ENCODE measurements around the gene VPS45. TPM values are rescaled to one million over a fixed set of nuclear protein-coding genes. Genes with fewer than 3 reads are reported as not detected.

The VPS45 gene
- total and polyA plus RNA-seq, 8 donors, result 7.4 to 23.7 (median 13.2) TPM

- FAIRE-seq (no peak), DNase-seq (no peak), ATAC-seq (no peak)
- H3K4me1 ChIP-seq, result no peaks in the 10 kb centered on the region
- H3K27ac ChIP-seq, result no peak overlapping the region
- no peaks in the 10 kb centered on the region for H3K27me3 ChIP-seq
- H3K9me3 ChIP-seq, result no peaks in the 10 kb centered on the region
- TF ChIP-seq CTCF (IDR thresholded peaks at IDR 0.05), result no peak
- intact Hi-C loops (cut with DNase I), result no loop called here
- 53 to 61% methylated on average over 5 of the region's 5 CpGs for WGBS, 2 donors
- no peak overlapping the region for H3K4me3 ChIP-seq
- H3K36me3 ChIP-seq, result no peaks in the 10 kb centered on the region
These were observed 44.1 kb downstream of the VPS45 start for GRCh38 chr1:150111670-150112069.

GRCh38 chr1:150115121-150115520 is 47.5 kb downstream of the VPS45 start:
- no peaks in the 10 kb centered on the region for H3K9me3 ChIP-seq
- DNase-seq, result no peak
- intact Hi-C loops (cut with DNase I), result no loop called here
- no peaks in the 10 kb centered on the region for H3K4me1 ChIP-seq
- ATAC-seq, result no peak
- no peak overlapping the region for H3K4me3 ChIP-seq
- H3K27me3 ChIP-seq, result no peaks in the 10 kb centered on the region
- no peak overlapping the region for H3K27ac ChIP-seq
- FAIRE-seq, result no peak
- 88 to 95% methylated on average over 1 of the region's 1 CpG for WGBS, 2 donors
- TF ChIP-seq CTCF (IDR thresholded peaks at IDR 0.05), result no peak
- H3K36me3 ChIP-seq, result no peaks in the 10 kb centered on the region

- intact Hi-C loops (cut with DNase I), result no loop called here
- Histone ChIP-seq H3K36me3 (no peaks in the 10 kb centered on the region), H3K9me3 (no peaks in the 10 kb centered on the region), H3K27me3 (no peaks in the 10 kb centered on the region), H3K4me1 (no peaks in the 10 kb centered on the region), H3K4me3 (no peak overlapping the region), H3K27ac (no peak overlapping the region)
- no peak for DNase-seq
- 90 to 94% methylated on average over 2 of the region's 2 CpGs for WGBS, 2 donors
- TF ChIP-seq CTCF (IDR thresholded peaks at IDR 0.05), result no peak
- ATAC-seq, result no peak
- no peak for FAIRE-seq
These were observed 51.1 kb downstream of the VPS45 start for GRCh38 chr1:150118716-150119115.

- Histone ChIP-seq H3K36me3 (no peaks in the 10 kb centered on the region), H3K4me1 (no peaks in the 10 kb centered on the region), H3K9me3 (no peaks in the 10 kb centered on the region), H3K4me3 (no peak overlapping the region), H3K27me3 (no peaks in the 10 kb centered on the region), H3K27ac (no peak overlapping the region)
- FAIRE-seq (no peak), ATAC-seq (no peak), DNase-seq (no peak)
- TF ChIP-seq CTCF (IDR thresholded peaks at IDR 0.05), result no peak
- intact Hi-C loops (cut with DNase I), result no loop called here
- WGBS, 2 donors, result 57 to 70% methylated on average over 1 of the region's 1 CpG
These were observed 53.8 kb downstream of the VPS45 start for GRCh38 chr1:150121236-150121862.

- ATAC-seq, result no peak
These were observed 59.2 kb downstream of the VPS45 start for GRCh38 chr1:150126811-150127210.

More at GRCh38 chr1:150126811-150127210, 59.2 kb downstream of the VPS45 start:
- H3K27ac ChIP-seq, result no peak overlapping the region
- H3K36me3 ChIP-seq, result no peaks in the 10 kb centered on the region
- 94 to 97% methylated on average over 2 of the region's 2 CpGs for WGBS, 2 donors
- H3K9me3 ChIP-seq, result no peaks in the 10 kb centered on the region
- FAIRE-seq, result no peak
- no peak for TF ChIP-seq CTCF (IDR thresholded peaks at IDR 0.05)
- intact Hi-C loops (cut with DNase I), result no loop called here
- H3K4me3 ChIP-seq, result no peak overlapping the region
- no peaks in the 10 kb centered on the region for H3K4me1 ChIP-seq
- no peaks in the 10 kb centered on the region for H3K27me3 ChIP-seq
- DNase-seq, result no peak

All from pancreas (tissue), 10 donors.